ENCODE results near the gene GET4.

- TF ChIP-seq POLR2A (IDR thresholded peaks at IDR 0.05; ENCODE audit: low read length): no peak
- TF ChIP-seq GATA1 (IDR thresholded peaks at IDR 0.05; ENCODE audit: low read depth, low read length): no peak
Observed at GRCh38 chr7:904847-905246, 28.5 kb downstream of the GET4 start.

All from erythroblast (primary cell).